Measurements from ENCODE around the gene CH25H.

CH25H gene

DNA sequence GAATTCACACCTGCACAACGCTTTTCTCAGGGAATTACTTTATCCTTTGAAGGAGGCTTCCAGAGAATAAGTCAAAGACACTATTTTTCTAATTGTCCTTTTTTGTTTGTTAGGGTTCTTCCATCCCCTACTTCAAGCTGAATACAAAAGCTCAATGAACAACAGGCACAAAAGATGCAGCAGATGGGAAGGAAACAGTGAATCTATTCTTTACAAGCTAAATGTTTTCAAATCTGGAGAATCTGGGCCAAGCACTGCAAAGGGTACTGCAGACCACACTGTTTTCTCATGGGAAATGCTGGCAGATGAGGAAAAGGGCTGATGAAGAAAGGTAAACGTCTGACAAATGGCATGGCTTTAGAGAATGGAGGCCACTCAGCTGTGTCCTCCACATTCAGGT is 25.9 kb upstream of the CH25H start:
- DNase-seq (ENCODE audit: low read depth) = no peak

DNA sequence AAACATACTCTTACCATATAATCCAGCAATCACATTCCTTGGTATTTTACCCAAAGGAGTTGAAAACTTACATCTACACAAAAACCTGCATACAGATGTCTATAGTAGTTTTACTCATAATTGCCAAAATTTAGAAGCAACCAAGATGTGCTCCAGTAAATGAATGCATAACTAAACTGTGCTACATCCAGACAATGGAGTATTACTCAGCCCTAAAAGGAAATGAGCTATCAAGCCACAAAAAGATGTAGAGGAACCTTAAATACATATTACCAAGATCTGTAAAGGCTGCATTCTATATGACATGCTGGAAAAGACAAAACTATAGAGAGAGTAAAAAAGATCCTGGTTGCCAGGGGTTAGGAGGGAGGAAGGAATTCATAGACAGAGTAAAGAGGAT is 21.8 kb upstream of the CH25H start:
- no peak for DNase-seq (ENCODE audit: low read depth)

DNA sequence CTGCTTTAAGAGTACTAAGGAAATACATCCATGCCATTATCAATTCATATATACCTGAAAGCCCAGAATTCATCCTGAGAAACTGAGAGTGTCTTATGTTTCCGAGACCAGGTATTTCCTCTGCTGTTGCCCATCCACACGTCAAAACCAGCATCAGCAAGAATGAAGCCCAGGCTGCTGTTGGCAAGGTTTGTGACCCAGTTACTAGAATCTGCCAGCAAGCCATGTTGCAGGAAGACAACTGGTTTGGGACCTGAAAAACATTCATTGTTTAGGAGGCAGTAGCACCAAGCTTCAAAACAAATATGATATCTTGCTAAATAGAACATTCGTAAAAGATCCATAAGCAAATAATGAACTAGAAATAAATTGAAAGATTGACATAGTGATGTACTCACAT is 21.0 kb upstream of the CH25H start:
- no peak for DNase-seq (ENCODE audit: low read depth)

- DNase-seq (ENCODE audit: low read depth) = no peak
Measured at GRCh38 chr10:89226891-89227290, 19.8 kb upstream of the CH25H start.

DNA sequence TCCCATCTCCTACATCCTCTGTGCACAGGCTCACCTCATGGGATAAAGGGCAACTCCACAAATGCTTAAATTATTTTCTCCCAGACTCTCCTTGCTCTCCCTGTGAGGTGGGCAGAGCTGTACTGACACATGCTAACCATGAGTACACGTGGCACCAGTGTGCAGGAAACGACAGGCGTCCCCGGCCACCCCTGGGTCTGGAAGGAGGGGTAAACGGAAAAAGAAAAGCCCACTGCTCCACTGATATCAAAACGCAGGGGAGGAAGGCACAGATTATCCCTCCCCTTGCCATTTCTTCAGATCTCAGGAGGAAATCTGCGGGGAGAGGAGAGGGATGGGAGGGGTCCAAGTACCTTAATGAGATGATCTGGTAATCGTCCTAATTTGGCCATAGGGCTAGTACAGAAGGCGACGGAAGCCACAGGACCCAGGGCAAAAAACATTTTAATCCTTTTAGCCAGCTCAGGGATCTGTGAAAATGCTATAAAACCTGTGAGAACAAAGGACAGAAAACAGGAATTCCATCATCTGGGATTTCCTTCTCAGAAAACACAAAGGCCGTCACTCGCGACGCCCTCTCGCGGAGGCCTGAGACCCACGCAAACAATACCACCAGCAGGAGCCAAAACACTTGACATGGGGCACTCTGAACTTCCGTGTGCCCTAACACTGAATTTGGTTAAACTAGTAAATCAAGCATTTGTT is 17.8 kb upstream of the CH25H start:
- no peak for DNase-seq (ENCODE audit: low read depth)

GRCh38 chr10:89221919-89222318 is 14.8 kb upstream of the CH25H start:
- DNase-seq (ENCODE audit: low read depth) = no peak

- DNase-seq (ENCODE audit: low read depth) = no peak
Measured at GRCh38 chr10:89219513-89220218, 12.5 kb upstream of the CH25H start.

- DNase-seq (ENCODE audit: low read depth) = peak; percentile 51
Measured at GRCh38 chr10:89217057-89217990, 10.2 kb upstream of the CH25H start.

DNA sequence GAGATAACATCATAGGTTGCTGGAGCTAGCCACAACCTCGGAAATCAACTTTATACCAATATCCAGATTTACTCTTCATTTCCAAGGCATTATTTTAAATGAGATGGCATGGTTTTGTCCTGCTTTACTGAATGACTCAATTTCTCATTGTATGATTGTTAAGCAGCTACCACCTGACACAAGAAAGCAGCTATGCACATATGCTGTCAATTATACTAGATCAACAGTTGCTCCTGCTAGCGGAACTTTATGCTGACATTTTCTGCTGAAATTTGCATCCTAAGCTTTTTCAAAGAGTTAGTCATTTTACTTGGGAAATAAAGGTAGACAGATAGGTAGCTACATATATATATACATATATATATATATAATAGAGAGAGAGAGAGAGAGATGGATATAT is 8.9 kb upstream of the CH25H start:
- no peak for DNase-seq (ENCODE audit: low read depth)

DNA sequence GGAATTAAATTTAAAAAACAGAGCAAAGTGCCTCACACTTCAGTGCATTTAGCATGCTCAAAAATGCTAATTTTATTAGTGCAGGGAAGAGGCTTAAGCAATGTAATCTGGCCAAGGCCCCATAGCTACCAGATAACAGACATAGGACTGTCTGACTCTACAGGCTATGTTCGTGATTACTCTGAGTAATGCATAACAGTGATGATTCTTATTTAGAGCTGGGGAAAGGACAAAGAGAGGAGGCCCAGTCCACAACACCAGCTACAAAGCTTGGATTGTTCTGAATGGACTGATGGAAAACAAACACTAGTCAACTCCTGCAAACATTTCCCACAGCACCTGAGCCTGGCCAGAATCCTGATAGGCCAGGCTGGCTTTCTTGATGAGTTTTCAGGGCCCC is 8.4 kb upstream of the CH25H start:
- DNase-seq (ENCODE audit: low read depth) = no peak

DNA sequence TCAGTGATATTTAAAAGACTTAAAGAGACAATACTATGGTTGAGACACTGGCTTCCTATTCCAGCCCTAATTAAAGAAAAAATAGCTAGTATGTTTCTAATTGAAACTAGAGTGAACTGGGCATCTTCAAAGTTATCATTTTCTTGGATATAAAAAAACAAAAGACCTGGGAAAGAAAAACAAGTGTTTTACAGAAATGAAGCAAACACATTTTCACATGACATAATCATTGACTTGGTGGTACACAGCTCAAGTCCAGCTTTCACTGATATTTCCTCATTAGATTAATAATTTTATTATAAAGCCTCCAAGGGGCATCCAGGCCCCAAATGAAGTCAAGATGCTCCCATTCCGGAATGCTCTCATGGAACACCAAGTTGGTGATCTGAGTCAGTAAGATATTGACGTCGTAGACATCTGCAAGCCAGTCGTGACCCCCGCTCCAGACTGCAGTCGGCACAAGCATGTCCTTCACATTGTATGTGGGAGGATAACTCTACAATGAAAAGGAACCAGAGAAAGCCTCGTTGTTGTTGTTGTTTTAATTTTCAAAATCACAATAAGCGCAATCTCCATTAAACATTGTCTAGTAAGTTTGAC is 7.5 kb upstream of the CH25H start:
- no peak for DNase-seq (ENCODE audit: low read depth)

DNA sequence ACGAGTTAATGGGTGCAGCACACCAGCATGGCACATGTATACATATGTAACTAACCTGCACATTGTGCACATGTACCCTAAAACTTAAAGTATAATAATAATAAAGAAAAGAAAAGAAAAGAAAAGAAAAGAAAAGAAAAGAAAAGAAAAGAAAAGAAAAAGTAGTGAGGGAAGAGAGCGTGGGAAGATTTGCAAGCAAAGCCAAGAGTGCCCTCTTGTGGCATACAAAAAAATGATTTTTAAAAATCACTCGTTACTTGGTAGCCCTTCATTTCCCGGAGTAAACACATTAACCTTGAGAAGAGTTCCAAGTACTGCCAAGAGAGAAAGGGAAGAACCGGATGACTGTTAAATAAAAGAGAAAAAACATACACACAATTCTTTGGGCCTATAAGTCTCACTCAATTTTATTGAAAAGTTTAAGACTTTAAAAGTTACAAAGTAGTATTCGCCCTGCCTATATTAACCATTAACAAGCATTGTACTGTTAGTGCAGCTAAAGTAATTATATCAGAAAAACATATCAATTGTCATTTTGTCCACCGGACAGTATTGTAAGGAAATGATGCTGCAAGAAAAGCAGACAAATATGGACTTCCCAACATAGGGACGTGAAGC is 6.2 kb upstream of the CH25H start:
- no peak for DNase-seq (ENCODE audit: low read depth)

DNA sequence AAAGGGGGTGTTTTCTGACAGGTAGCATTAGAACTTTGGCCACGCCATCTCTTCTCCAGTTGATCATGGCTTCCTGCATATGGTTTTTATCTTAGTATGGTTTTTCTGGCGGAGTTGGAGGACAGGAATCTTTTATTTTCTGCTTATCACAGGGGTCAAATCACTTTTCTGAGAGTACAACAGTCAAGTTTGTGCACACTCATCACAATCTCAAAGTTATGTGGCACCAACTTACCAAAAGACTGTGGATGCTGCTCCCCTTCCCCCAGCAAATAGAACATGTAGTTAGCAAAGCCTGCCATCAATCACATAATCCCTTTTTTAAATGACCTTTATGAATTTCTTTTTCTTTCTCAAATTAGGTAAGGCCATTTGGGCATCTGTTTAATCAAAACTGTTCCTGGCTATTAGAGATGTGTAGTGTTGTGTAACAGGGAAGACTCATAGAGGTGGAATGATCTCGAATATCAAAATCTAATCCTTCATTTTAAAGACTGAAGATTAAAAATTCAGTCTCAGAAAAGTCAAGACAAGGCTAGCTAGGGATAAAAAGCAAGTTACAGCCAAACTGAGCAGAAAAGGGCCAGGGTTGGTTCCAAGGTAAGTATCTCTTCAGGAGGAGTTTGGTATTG is 3.8 kb upstream of the CH25H start:
- no peak for DNase-seq (ENCODE audit: low read depth)

- no peak for DNase-seq (ENCODE audit: low read depth)
Measured at GRCh38 chr10:89209718-89210117, 2.6 kb upstream of the CH25H start.

- DNase-seq (ENCODE audit: low read depth) = no peak
Measured at GRCh38 chr10:89207801-89208551, 859 bp upstream of the CH25H start.

DNA sequence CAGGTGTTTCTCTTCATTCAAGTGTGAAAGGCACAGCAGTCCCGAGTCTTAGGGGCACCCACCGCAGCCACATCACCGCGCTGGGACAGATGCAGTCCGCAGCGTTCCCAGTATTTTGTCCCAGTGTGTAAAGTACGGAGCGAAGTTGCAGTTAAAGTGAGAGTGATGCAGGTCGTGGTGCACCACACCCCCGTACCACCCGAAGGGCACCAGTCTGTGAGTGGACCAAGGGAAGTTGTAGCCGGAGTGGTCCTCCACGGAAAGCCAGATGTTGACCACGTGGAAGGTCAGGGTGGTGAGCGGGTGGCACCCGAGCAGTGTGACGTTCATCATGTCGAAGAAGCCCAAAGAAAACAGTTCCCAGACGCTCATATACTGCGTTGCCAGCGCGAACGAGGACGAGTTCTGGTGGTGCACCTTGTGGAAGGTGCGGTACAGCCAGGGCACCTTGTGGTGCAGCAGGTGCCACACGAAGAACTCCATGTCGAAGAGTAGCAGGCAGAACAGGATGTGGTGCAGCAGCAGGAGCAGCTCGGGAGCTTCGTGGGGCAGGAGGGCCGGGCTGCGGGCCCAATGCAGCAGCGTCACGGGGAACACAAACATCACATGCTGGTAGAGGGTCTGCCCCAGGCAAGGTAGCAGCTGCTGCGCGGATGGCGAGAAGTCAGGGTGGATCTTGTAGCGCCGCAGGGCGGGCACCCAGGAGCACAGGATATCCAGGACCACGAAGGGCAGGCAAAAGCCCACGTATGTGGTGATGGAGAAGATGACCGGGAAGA is 526 bp downstream of the CH25H start:
- DNase-seq (ENCODE audit: low read depth) = no peak

DNA sequence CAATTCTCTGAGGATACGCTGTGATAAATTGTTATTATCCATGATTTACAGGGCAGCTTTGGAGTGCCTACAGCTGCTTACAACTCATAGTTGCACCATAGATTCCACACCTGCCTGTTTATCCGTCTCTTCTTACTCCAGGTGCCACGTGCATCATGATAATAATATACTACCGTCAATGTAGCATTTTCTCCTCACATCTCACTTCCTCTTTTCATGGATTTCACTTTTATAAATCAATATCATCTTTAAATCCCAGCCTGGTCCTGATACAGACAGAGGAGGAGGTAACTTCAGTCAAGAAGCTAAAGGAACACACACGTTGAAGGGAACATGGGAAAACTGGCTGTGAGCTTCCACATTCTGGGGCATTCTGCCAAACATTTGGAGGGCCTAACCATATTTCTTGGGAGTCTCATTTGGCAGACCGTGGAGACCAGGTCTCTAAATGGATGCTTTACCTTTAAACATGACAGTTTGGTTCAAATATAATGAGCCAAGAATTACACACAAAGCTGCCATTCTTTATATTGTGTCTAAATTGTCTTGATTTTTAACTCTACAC is 2.4 kb downstream of the CH25H start:
- no peak for DNase-seq (ENCODE audit: low read depth)

DNA sequence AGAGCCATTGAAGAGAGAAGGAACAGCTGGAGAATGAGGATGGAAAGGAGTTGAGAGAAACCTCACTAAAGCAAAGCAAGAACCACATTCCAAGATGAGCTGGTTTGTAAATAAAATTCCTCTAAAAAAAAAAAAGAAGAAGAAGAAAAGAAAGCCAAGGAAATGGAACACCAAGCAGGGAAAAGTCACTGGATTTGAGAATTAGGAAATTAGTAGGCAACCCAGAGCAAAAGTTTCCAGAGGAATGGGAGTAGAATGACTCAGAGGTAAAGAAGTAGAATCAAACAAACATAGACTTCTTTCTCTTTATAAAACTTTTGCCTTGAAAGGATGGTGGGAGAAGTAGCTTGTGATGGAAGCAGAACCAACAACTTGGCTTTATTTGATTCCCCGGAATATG is 3.9 kb downstream of the CH25H start:
- DNase-seq (ENCODE audit: low read depth) = no peak

DNA sequence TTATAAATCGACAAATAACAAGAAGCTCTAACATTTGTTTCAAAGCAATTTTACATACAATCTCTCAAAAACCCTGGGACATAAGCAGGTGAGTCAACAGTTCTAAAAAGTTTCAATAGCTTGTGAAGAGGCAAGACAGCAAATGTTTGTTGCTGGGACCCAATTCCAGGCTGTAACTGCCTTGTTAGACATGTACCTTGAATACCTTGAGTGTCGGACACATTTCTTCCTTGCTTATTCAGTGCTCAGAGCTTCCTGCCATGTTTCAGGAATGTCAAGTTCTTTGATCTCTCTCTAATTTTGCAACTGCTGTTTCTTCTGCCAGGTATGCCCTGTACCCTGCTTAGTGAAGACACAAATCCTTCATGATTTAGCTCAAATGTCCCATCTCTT is 5.1 kb downstream of the CH25H start:
- DNase-seq (ENCODE audit: low read depth) = no peak
